ENCODE data around the gene MIB2. TPM values are rescaled to one million over a fixed set of nuclear protein-coding genes. Genes with fewer than 3 reads are reported as not detected.
"Not testable (repeated sequence)": the region's sequence is repeated elsewhere in the genome, so short reads cannot be mapped to it uniquely, and the experiment has no call there.

Gene MIB2
- total RNA-seq, 1 donor: 56.8 TPM

GRCh38 chr1:1640711-1641461 is 25.6 kb downstream of the MIB2 start:
- DNase-seq (ENCODE audit: low read depth in 2 of 3, low spot score in 2 of 3): not testable (repeated sequence)

- DNase-seq (ENCODE audit: low read depth in 2 of 3, low spot score in 2 of 3): not testable (repeated sequence)
Measured at GRCh38 chr1:1646326-1646725, 31.0 kb downstream of the MIB2 start.

DNA sequence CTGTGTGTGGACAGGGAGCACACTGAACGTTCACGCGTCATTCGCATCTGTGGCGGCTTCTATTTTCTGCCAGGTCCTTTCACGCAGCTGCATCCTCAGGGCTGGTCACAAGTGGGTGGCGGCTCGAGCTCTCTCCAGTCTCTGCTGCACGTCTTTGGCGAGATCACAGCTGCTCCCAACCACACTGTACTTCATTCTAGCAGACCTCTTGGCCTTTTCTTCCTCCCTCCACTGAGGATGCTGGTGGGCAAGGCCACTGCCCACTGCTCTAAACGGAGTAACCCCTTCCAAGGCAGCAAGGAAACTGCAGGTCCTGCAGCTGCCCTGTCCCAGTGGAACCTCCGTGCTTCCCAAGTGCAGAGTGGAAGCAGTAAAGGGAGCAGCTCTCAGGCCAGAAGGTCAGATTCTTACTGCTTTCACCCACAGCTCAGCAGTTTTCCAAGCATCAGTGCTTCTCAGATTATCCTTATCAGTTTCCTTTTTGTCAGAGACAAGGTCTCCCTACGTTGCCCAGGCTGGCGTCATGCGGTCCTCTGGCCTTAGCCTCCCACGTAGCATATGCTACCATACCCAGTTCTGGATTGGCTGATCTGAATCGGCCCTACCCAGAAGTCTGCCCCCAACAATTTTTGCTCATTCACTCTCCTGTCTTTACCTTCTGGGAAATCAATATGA is 32.4 kb downstream of the MIB2 start:
- not testable (repeated sequence) for DNase-seq (ENCODE audit: low read depth in 2 of 3, low spot score in 2 of 3)

DNA sequence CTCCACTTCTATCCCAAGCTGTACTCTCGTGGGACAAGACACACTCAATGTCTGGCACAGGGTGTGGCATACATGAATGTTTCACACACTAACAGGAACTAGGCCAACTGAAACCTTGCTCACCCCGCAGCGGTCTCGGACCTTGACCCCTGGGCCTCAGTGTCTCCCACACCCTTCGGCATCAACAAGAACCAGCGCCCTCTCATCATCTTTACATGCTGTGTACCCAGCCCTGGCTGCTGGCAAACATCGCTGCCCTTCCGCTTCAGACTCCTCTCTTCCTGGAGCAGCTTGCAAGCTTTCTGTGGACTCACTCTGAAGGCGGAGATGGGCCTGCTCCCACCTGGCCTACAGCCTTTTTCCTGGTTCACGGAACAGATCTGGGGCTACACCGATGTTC is 33.0 kb downstream of the MIB2 start:
- not testable (repeated sequence) for DNase-seq (ENCODE audit: low read depth in 2 of 3, low spot score in 2 of 3)

- peak; percentile 96 to 99 (median 98) for DNase-seq (ENCODE audit: low read depth in 2 of 3, low spot score in 2 of 3)
Measured at GRCh38 chr1:1658583-1659549, 43.6 kb downstream of the MIB2 start, which contains the start of gene CDK11B. TSS of gene CDK11B (minus strand) at chr1:1659004. CDS start at chr1:1657485, 1,519 bp downstream.

DNA sequence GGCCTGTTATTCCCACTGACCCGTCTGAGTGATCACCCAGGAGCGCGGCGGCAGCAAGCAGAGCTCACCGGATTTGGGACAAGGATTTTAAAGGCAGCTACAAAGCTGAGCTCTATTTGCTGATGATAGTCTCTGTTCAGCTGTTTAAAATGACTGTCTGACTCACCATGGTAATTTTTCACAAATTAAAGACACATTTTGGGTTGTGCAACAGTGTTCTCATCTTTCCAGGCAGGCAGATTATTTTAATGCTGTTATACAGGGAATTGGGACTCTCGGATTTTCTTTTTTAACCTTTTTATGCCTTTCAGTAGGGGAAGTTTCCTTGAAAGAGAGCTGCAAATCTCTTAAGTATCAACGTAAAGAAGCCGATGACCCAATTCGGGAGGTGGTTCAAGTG is 47.1 kb downstream of the MIB2 start:
- not testable (repeated sequence) for DNase-seq (ENCODE audit: low read depth in 2 of 3, low spot score in 2 of 3)

- DNase-seq (ENCODE audit: low read depth in 2 of 3, low spot score in 2 of 3): not testable (repeated sequence)
Measured at GRCh38 chr1:1662830-1663560, 47.7 kb downstream of the MIB2 start.

GRCh38 chr1:1664318-1664717 is 49.0 kb downstream of the MIB2 start:
- not testable (repeated sequence) for DNase-seq (ENCODE audit: low read depth in 2 of 3, low spot score in 2 of 3)

GRCh38 chr1:1664941-1665814 is 49.9 kb downstream of the MIB2 start:
- no peak for DNase-seq (ENCODE audit: low read depth in 2 of 3, low spot score in 2 of 3)

- DNase-seq (ENCODE audit: low read depth in 2 of 3, low spot score in 2 of 3): peak in 2 of 3 donors; percentile 7 to 14
Measured at GRCh38 chr1:1665815-1666251, 50.5 kb downstream of the MIB2 start.

DNA sequence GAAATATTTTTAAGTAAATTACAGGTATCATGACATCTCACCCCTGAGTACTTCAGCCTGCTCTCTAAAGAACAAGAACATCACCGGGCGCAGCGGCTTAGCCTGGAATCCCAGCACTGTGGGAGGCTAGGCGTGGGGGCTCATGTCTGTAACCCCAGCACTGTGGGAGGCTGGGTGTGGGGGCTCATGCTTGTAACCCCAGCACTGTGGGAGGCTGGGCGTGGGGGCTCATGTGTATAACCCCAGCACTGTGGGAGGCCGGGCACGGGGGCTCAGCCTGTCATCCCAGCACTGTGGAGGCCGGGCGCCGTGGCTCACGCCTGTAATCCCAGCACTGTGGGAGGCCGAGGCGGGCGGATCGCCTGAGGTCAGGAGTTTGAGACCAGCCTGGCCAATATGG is 51.2 kb downstream of the MIB2 start:
- no peak for DNase-seq (ENCODE audit: low read depth in 2 of 3, low spot score in 2 of 3)

DNA sequence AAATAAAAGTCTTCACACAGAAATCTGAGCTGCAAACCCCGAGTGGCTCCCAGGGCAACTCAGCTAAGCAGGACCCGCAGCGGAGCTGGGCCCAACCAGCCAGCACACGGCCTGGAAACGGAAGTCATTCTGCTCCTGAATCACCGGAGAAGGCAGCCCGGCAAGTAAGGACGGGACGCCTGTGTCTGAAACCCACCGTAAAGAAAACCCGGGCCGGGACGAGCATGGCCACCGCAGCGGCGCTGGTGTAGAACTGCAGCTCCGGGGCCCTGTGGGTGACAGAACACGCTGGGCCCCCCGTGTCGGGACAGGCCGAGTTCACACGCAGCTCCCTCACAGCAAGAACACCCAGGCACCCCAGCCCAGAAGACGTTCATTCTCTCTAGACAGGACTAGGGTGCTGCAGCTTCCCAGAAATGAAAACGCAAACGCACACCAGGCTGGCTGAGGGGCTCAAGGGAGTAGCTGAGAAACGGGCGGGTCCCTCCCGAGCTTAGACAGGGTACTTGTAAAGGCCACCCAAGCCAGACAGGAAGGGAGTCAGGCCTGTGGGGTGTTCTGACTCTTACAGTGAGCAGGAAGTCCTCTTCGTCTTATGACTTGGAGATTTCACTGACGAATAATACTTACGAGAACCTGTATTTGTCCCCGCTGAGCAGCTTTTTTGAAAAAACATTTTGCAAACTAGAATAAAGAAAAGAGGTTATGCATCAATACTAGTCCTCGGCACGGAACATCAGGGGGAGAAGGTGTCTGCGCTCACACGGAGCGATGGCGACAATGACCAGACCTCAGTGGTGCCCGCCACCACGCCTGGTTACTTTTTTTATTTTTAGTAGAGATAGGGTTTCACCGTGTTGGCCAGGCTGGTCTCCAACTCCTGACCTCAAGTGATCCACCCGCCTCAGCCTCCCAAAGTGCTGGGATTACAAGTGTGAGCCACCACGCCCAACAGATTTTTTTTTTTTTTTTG is 54.5 kb downstream of the MIB2 start:
- DNase-seq (ENCODE audit: low read depth in 2 of 3, low spot score in 2 of 3): no peak

GRCh38 chr1:1670866-1671265 is 55.6 kb downstream of the MIB2 start:
- DNase-seq (ENCODE audit: low read depth in 2 of 3, low spot score in 2 of 3): no peak

DNA sequence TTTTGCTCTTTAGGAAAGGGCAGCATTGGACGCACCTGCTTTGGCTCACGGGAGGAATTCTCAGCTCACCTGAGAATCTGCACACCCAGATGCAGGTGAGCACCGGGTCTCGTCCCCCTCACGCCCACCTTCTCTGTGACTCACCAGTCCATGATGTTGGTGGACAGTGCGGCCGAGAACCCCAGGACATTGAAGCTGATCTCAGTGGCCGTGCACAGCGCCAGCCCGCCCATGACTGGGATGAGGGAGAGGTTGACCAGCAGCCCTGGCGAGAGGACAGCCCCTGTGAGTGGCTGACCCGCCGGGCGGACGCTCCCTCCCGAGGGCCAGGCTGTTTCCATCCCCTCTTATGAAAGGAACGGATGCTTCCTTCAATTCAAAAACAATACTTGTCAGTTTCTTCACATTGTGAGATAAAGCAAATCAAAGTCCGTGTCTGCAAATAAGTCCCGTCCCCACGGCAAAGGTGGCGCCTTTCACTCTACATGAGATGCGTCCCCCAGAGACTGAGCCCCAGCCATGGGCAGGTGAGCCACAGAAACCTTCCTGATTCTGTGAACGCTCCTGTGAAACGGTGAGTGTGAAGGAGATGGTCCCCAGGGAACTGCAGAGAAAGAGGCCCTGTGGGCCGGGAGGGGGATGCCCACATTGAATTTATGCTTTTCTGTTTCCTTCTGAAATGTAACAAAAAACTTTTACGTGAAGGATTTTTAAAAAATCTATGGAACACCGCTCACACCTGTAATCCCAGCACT is 56.2 kb downstream of the MIB2 start:
- no peak for DNase-seq (ENCODE audit: low read depth in 2 of 3, low spot score in 2 of 3)

GRCh38 chr1:1672181-1672965 is 57.1 kb downstream of the MIB2 start:
- no peak for DNase-seq (ENCODE audit: low read depth in 2 of 3, low spot score in 2 of 3)

DNA sequence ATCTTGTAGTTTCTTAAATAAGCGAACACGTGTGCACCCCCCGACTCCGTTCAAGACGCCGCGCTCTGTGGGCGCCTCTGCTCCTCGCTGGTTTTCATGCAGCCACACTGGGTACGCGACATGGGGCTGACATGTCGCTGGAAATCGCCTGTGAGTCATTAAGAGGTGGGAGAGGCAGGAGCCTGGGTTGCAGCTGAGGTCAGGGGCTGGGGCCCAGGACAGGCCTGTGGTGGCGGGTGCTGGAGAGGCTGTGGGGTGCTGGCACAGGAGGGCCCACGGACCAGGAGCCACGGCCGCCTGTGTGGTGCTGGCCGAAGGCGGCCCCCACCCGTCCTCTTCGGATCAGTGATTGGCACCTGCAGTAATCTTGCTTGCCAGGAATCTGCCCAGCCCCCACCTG is 59.5 kb downstream of the MIB2 start:
- DNase-seq (ENCODE audit: low read depth in 2 of 3, low spot score in 2 of 3): not testable (repeated sequence)
